Upper lobe of left lung (tissue), 6 donors: ENCODE results near the gene PITPNM2. TPM values are rescaled to one million over a fixed set of nuclear protein-coding genes. Genes with fewer than 3 reads are reported as not detected.
A peak's percentile ranks its signal among the peaks of the same experiment; 100 is the strongest.

ENCODE experiments used
- ATAC-seq, 2 donors: fragments of 200-7000 bp; cut with Tn5 transposase; one replicate each; pipeline ENCODE4 v1.9.1; 2022; ENCODE audit warnings: mild to moderate bottlenecking in 2 of 2, moderate library complexity in 2 of 2; ENCODE audit not compliant: low FRiP score in 2 of 2
- DNase-seq, 2 donors: peaks; one replicate each; pipeline ENCODE4 v3.0.0-alpha.2; 2019 to 2020
- H3K27ac ChIP-seq, 4 donors: fragments of 200-600 bp; sonication (generic); one replicate each; pipeline ENCODE4 v1.5.1; 2016 to 2019
- H3K27me3 ChIP-seq, 4 donors: fragments of 200-600 bp; sonication (generic); one replicate each; pipeline ENCODE4 v1.5.1; 2017 to 2019
- H3K36me3 ChIP-seq, 4 donors: fragments of 200-600 bp; sonication (generic); one replicate each; pipeline ENCODE4 v1.5.1; 2016 to 2019
- H3K4me1 ChIP-seq, 4 donors: fragments of 200-600 bp; sonication (generic); one replicate each; pipeline ENCODE4 v1.5.1; 2018 to 2019
- H3K4me3 ChIP-seq, 4 donors: fragments of 200-600 bp; sonication (generic); one replicate each; pipeline ENCODE4 v1.5.1; 2017 to 2019; ENCODE audit warnings: mild to moderate bottlenecking in 2 of 4, moderate library complexity in 1 of 4
- H3K9me3 ChIP-seq, 4 donors: fragments of 200-600 bp; sonication (generic); one replicate each; pipeline ENCODE4 v1.5.1; 2018 to 2019
- EP300 ChIP-seq, 4 donors: sonication (generic); formaldehyde crosslinking; IDR thresholded peaks; one replicate each; pipeline ENCODE4 v1.5.1; 2017; ENCODE audit warnings: antibody characterized with exemption in 4 of 4, control low read depth in 2 of 4
- POLR2A ChIP-seq, 4 donors: fragments of 450-650 bp; IDR thresholded peaks; one replicate each; pipeline ENCODE4 v1.5.1; 2016 to 2017; ENCODE audit warnings: antibody characterized with exemption in 4 of 4, mild to moderate bottlenecking in 2 of 4
- POLR2AphosphoS5 ChIP-seq, 2 donors: sonication (generic); formaldehyde crosslinking; IDR thresholded peaks; one replicate each; pipeline ENCODE4 v1.5.1; 2017; ENCODE audit warnings: antibody characterized with exemption in 2 of 2
- WGBS, 2 donors: methylation state at CpG; one replicate each; pipeline ENCODE4 v1.1.5; 2017 to 2018; 5-methylcytosine and 5-hydroxymethylcytosine counted together
- total RNA-seq, 6 donors: library from RNA; depleted of rRNA in 4 of 6; stranded (reverse); fragments of >200 nt in 4 of 6; gene quantifications; one replicate each; pipeline versions ENCODE4 v1.1.0 to v1.2.1, GENCODE V29; 2016 to 2021
- TF ChIP-seq, protein P1 (sequence below), 6 experiments: fragments of 450-650 bp in 4 of 6; fragments of 200-600 bp in 2 of 6; sonication (generic) in 2 of 6; IDR thresholded peaks; one replicate each; pipeline ENCODE4 v1.5.1; 2016 to 2019; ENCODE audit warnings: antibody characterized with exemption in 6 of 6
- donor health status: DM: no; HTN: no; CAD: no; lungs with moderate emphysema.
- donor health status: DM: no; HTN: yes; CAD: no; lungs with severe emphysema.

PITPNM2 gene
- total RNA-seq, 6 donors from 2014 or later: 17.5 to 56.6 (median 29.4) TPM

DNA sequence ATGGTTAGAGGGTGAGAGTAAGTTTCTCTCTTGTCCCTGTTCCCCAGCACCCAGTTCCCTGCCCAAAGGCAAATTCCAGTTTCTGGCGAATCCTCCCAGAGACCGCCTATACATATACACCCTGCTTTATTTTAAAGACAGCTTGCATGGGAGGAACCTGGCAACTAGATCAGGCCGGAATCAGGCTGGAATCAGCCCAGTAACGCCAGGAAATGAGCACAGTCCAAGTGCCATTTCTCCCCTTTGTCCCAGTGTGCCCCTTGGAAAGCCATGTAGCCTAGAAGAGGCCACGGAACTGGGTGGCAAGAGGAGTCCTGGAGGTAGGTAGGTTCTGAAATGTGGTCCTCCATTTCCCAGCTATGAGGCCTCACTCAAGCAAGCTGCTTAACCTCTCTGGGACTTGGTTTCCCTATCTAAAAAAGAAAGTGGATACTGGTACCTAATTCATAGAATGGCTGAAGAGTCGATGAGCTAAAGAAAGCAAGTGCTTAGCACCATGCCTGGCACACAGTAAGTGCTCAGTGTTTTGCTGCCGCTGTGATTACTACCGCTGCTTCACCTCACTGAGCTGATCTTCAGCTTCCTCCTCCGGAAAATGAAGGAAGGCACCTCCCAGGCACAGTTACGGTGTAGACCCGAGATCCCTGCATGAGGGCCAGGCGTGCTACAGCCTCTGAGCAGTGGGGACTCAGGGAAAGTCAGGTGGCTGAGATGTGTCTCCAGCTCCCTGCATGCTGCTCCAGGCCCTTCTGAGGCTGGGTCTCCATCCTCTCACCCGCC is 36.4 kb downstream of the PITPNM2 start:
- H3K9me3 ChIP-seq: no peaks in the 10 kb centered on the region
- TF ChIP-seq, protein P1, sequence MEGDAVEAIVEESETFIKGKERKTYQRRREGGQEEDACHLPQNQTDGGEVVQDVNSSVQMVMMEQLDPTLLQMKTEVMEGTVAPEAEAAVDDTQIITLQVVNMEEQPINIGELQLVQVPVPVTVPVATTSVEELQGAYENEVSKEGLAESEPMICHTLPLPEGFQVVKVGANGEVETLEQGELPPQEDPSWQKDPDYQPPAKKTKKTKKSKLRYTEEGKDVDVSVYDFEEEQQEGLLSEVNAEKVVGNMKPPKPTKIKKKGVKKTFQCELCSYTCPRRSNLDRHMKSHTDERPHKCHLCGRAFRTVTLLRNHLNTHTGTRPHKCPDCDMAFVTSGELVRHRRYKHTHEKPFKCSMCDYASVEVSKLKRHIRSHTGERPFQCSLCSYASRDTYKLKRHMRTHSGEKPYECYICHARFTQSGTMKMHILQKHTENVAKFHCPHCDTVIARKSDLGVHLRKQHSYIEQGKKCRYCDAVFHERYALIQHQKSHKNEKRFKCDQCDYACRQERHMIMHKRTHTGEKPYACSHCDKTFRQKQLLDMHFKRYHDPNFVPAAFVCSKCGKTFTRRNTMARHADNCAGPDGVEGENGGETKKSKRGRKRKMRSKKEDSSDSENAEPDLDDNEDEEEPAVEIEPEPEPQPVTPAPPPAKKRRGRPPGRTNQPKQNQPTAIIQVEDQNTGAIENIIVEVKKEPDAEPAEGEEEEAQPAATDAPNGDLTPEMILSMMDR (IDR thresholded peaks at IDR 0.05): no peak
- TF ChIP-seq POLR2AphosphoS5 (IDR thresholded peaks at IDR 0.05): peak in 1 of 2 donors; percentile 17
- TF ChIP-seq EP300 (IDR thresholded peaks at IDR 0.05): peak in 1 of 4 donors; percentile 20
- no peak for TF ChIP-seq POLR2A (IDR thresholded peaks at IDR 0.05)
- 71 to 81% methylated on average over 13 of the region's 13 CpGs for WGBS, 2 donors
- no peak overlapping the region for H3K4me3 ChIP-seq
- DNase-seq: no peak
- H3K36me3 ChIP-seq: peaks cover 0 to under 1% (median 0%) of the 10 kb centered on the region in 4 donors
- peak overlapping the region; percentile 58 to 81 (median 72) for H3K27ac ChIP-seq
- peaks cover 25 to 46% (median 34%) of the 10 kb centered on the region in 4 donors for H3K4me1 ChIP-seq
- no peaks in the 10 kb centered on the region for H3K27me3 ChIP-seq
- ATAC-seq: no peak

GRCh38 chr12:123113026-123113425 is 37.9 kb downstream of the PITPNM2 start:
- peak in 1 of 2 donors; percentile 51 for DNase-seq
- H3K36me3 ChIP-seq: peaks cover 0 to 6% (median 0%) of the 10 kb centered on the region in 4 donors
- no peak overlapping the region for H3K4me3 ChIP-seq
- ATAC-seq: peak in 1 of 2 donors; percentile 61
- WGBS, 2 donors: 57 to 71% methylated on average over 5 to 8 of the region's 8 CpGs
- TF ChIP-seq EP300 (IDR thresholded peaks at IDR 0.05) (no peak), POLR2AphosphoS5 (IDR thresholded peaks at IDR 0.05) (no peak), POLR2A (IDR thresholded peaks at IDR 0.05) (no peak)
- TF ChIP-seq, protein P1 (IDR thresholded peaks at IDR 0.05): no peak
- peak overlapping the region in 2 of 4 donors; percentile 4 to 80 for H3K27ac ChIP-seq
- H3K27me3 ChIP-seq: no peaks in the 10 kb centered on the region
- peaks cover 33 to 61% (median 41%) of the 10 kb centered on the region in 4 donors for H3K4me1 ChIP-seq
- no peaks in the 10 kb centered on the region for H3K9me3 ChIP-seq

GRCh38 chr12:123111498-123112165 is 39.3 kb downstream of the PITPNM2 start:
- no peaks in the 10 kb centered on the region for H3K27me3 ChIP-seq
- no peak for DNase-seq
- peak overlapping the region in 2 of 4 donors; percentile 12 to 84 for H3K27ac ChIP-seq
- H3K9me3 ChIP-seq: no peaks in the 10 kb centered on the region
- H3K4me3 ChIP-seq: no peak overlapping the region
- peaks cover 47 to 75% (median 55%) of the 10 kb centered on the region in 4 donors for H3K4me1 ChIP-seq
- no peak for TF ChIP-seq POLR2A (IDR thresholded peaks at IDR 0.05)
- TF ChIP-seq EP300 (IDR thresholded peaks at IDR 0.05): no peak
- WGBS, 2 donors: 80 to 96% methylated on average over 14 to 19 of the region's 19 CpGs
- H3K36me3 ChIP-seq: peaks cover 0 to 6% (median 0%) of the 10 kb centered on the region in 4 donors
- no peak for ATAC-seq

GRCh38 chr12:123109319-123109772 is 41.5 kb downstream of the PITPNM2 start:
- H3K4me3 ChIP-seq: no peak overlapping the region
- no peak for ATAC-seq
- TF ChIP-seq, protein P1 (IDR thresholded peaks at IDR 0.05): no peak
- TF ChIP-seq POLR2A (IDR thresholded peaks at IDR 0.05) (no peak), EP300 (IDR thresholded peaks at IDR 0.05) (no peak), POLR2AphosphoS5 (IDR thresholded peaks at IDR 0.05) (no peak)
- H3K4me1 ChIP-seq: peaks cover 40 to 68% (median 48%) of the 10 kb centered on the region in 4 donors
- peaks cover 0 to 6% (median 0%) of the 10 kb centered on the region in 4 donors for H3K36me3 ChIP-seq
- no peaks in the 10 kb centered on the region for H3K9me3 ChIP-seq
- peak overlapping the region; percentile 9 to 84 (median 54) for H3K27ac ChIP-seq
- WGBS, 2 donors: 78 to 89% methylated on average over 2 to 3 of the region's 3 CpGs
- no peaks in the 10 kb centered on the region for H3K27me3 ChIP-seq
- DNase-seq: no peak

DNA sequence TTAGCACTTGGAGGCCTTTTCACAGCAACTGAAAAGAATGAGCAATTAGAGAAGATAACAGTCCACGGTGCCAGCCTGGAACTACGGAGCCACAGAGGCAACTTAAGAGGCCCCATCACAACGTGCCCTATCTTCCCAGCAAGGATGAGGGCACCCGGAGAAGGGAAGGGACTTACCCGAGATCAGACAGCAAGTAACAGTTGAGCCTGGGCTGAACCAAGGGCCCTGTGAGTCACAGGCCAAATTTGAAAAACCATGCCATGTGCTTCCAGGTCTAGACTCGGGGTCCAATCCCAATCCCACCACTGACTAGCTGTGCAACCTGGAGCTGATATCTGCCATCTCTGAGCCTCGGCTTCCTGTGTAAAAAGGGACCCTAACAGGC is 42.2 kb downstream of the PITPNM2 start:
- Histone ChIP-seq H3K9me3 (no peaks in the 10 kb centered on the region), H3K27me3 (no peaks in the 10 kb centered on the region), H3K36me3 (peaks cover 0 to 6% (median 0%) of the 10 kb centered on the region in 4 donors), H3K4me3 (no peak overlapping the region), H3K27ac (peak overlapping the region; percentile 9 to 84 (median 80)), H3K4me1 (peaks cover 36 to 67% (median 43%) of the 10 kb centered on the region in 4 donors)
- 91% methylated on average over 7 of the region's 7 CpGs for WGBS, 2 donors
- TF ChIP-seq, protein P1 (IDR thresholded peaks at IDR 0.05): no peak
- TF ChIP-seq POLR2A (IDR thresholded peaks at IDR 0.05) (no peak), EP300 (IDR thresholded peaks at IDR 0.05) (no peak), POLR2AphosphoS5 (IDR thresholded peaks at IDR 0.05) (no peak)
- DNase-seq: no peak
- no peak for ATAC-seq
